ENCODE measurements around the gene ANKRD52. TPM values are rescaled to one million over a fixed set of nuclear protein-coding genes. Genes with fewer than 3 reads are reported as not detected.
A peak's percentile ranks its signal among the peaks of the same experiment; 100 is the strongest.

ANKRD52 gene
- total and polyA plus RNA-seq, 2 donors (not counting 3 experiments of a cell fraction or from before 2014, with no cell fraction given) = 30.8 to 62.0 TPM

DNA sequence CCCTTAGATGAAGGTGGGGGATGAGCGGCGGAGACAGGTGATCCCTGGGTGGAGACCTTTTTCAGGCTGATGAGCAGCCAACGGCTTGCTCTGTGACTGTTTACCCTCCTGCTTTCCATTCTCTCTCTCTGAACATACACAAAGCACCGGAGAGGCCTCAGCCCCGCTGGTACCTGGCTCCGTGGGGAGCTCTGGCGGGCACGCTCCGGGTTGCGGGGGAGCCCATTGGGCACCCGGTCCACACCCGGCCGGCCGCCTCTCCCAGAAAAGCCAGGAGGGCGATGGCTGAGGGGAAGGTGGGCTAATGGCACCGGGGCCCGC lies 69.4 kb downstream of the ANKRD52 start:
- Histone ChIP-seq H3K4me2 (ENCODE audit: insufficient read depth, low read length) (peak overlapping the region; percentile 98), H2AFZ (ENCODE audit: low read depth, low read length) (peak overlapping the region; percentile 39), H3K9me1 (replicated peaks; ENCODE audit: control insufficient read depth, extremely low read depth, insufficient read depth, low read length) (no peaks in the 10 kb centered on the region), H3K4me1 (ENCODE audit: control insufficient read depth, extremely low read depth, insufficient read depth, low read length) (peaks cover 20% of the 10 kb centered on the region), H3K27me3 (ENCODE audit: control insufficient read depth in 2 of 2, insufficient read depth in 2 of 2, low read length in 2 of 2) (no peaks in the 10 kb centered on the region), H4K20me1 (replicated peaks; ENCODE audit: control insufficient read depth, extremely low read depth, insufficient read depth, low read length) (no peaks in the 10 kb centered on the region), H3K4me3 (replicated peaks in 1 of 3; ENCODE audit: insufficient read depth in 1 of 3, low read depth in 1 of 3, low read length in 3 of 3) (peak overlapping the region; percentile 70 to 95 (median 89)), H3K9me3 (replicated peaks; ENCODE audit: control insufficient read depth, insufficient read depth, low read length) (no peaks in the 10 kb centered on the region), H3K36me3 (ENCODE audit: control insufficient read depth in 2 of 2, extremely low read depth in 1 of 2, insufficient read depth in 2 of 2, low read length in 2 of 2) (peaks cover 8 to 9% of the 10 kb centered on the region in 2 experiments), H3K27ac (ENCODE audit: insufficient read depth, low read depth, low read length) (peak overlapping the region; percentile 15), H3K79me2 (ENCODE audit: control insufficient read depth, insufficient read depth, low read length) (peaks cover 33% of the 10 kb centered on the region), H3K9ac (replicated peaks; ENCODE audit: extremely low read depth, insufficient read depth, low read length) (peak overlapping the region; percentile 77)
- CTCF ChIA-PET = interaction anchor here (0.9 to 4.4 kb wide), 26 partner anchors 10 to 459 kb away, joined by 3 to 236 read pairs (median 10); partner anchors contain the start of genes ANKRD52, CNPY2, COQ10A and ESYT1
- DNase-seq (ENCODE audit: low read depth, low spot score) = peak; percentile 18
- POLR2A ChIA-PET = interaction anchor here (0.9 to 3.1 kb wide), 5 partner anchors 26 to 71 kb away, joined by 4 to 18 read pairs (median 4); partner anchors contain the start of genes ESYT1, RNF41, RPL41 and ZC3H10
- dilution Hi-C loops (cut with MboI; ENCODE audit: extremely low pct_ligation_motif_present, low sequenced_read_pairs) = no loop called here
- BruUV-seq (replicated peaks) = no TSS peak
- intact Hi-C loops (cut with micrococcal nuclease) = loop anchor here (1.0 to 2.0 kb wide), 5 partner anchors 31 to 450 kb away; no protein-coding TSS in a partner anchor
- FAIRE-seq = peak; percentile 24
- no peak for TF ChIP-seq FOS (IDR thresholded peaks at IDR 0.05; ENCODE audit: borderline replicate concordance, insufficient read depth, low read length)
- TF ChIP-seq, protein P1, sequence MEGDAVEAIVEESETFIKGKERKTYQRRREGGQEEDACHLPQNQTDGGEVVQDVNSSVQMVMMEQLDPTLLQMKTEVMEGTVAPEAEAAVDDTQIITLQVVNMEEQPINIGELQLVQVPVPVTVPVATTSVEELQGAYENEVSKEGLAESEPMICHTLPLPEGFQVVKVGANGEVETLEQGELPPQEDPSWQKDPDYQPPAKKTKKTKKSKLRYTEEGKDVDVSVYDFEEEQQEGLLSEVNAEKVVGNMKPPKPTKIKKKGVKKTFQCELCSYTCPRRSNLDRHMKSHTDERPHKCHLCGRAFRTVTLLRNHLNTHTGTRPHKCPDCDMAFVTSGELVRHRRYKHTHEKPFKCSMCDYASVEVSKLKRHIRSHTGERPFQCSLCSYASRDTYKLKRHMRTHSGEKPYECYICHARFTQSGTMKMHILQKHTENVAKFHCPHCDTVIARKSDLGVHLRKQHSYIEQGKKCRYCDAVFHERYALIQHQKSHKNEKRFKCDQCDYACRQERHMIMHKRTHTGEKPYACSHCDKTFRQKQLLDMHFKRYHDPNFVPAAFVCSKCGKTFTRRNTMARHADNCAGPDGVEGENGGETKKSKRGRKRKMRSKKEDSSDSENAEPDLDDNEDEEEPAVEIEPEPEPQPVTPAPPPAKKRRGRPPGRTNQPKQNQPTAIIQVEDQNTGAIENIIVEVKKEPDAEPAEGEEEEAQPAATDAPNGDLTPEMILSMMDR (IDR thresholded peaks at IDR 0.05; ENCODE audit: extremely low read depth in 1 of 2, insufficient read depth in 1 of 2, low read depth in 1 of 2, low read length in 2 of 2) = no peak
- no peak for TF ChIP-seq JUN (IDR thresholded peaks at IDR 0.05; ENCODE audit: borderline replicate concordance, insufficient read depth, insufficient read length, low read depth)
- peak; percentile 3 for TF ChIP-seq POLR2A (IDR thresholded peaks at IDR 0.05; ENCODE audit: low read depth, low read length)
- TF ChIP-seq POLR2AphosphoS5 (IDR thresholded peaks at IDR 0.05; ENCODE audit: insufficient read depth, low read depth, low read length) = no peak
